ENCODE measurements around the gene EPC2. TPM values are rescaled to one million over a fixed set of nuclear protein-coding genes. Genes with fewer than 3 reads are reported as not detected.

The EPC2 gene
- total RNA-seq, 1 experiment from 2014 or later: 32.4 TPM

- BruUV-seq (replicated peaks): no TSS peak
- no peaks in the 10 kb centered on the region for H3K9me3 ChIP-seq (ENCODE audit: low read depth, low read length, poor library complexity, severe bottlenecking)
- H3K4me3 ChIP-seq (ENCODE audit: low read depth, low read length, poor library complexity, severe bottlenecking): no peak overlapping the region
- no peaks in the 10 kb centered on the region for H3K4me1 ChIP-seq (ENCODE audit: insufficient read depth, low read length, poor library complexity, severe bottlenecking)
- no peak for TF ChIP-seq EZH2 (IDR thresholded peaks at IDR 0.05; ENCODE audit: borderline replicate concordance, low read depth, low read length, poor library complexity, severe bottlenecking)
- no peak for TF ChIP-seq CTCF (conservative IDR thresholded peaks at IDR 0.05; ENCODE audit: low read depth, low read length)
- DNase-seq (ENCODE audit: low spot score): no peak
- H3K27ac ChIP-seq (ENCODE audit: low read depth, low read length, poor library complexity, severe bottlenecking): no peak overlapping the region
- H3K36me3 ChIP-seq (ENCODE audit: insufficient read depth, low read length, poor library complexity, severe bottlenecking): no peaks in the 10 kb centered on the region
- ChIA-PET POLR2A (ENCODE audit: low non-redundant PET) (no interaction called here), CTCF (no interaction called here)
- intact Hi-C loops (cut with micrococcal nuclease; ENCODE audit: unreplicated experiment): no loop called here
- H3K27me3 ChIP-seq (replicated peaks; ENCODE audit: insufficient read depth, low read depth, low read length, poor library complexity): no peaks in the 10 kb centered on the region
Measured at GRCh38 chr2:148746973-148747372, 102.4 kb downstream of the EPC2 start.

- intact Hi-C loops (cut with micrococcal nuclease; ENCODE audit: unreplicated experiment): no loop called here
- no peaks in the 10 kb centered on the region for H3K27me3 ChIP-seq (replicated peaks; ENCODE audit: insufficient read depth, low read depth, low read length, poor library complexity)
- no peaks in the 10 kb centered on the region for H3K36me3 ChIP-seq (ENCODE audit: insufficient read depth, low read length, poor library complexity, severe bottlenecking)
- H3K4me1 ChIP-seq (ENCODE audit: insufficient read depth, low read length, poor library complexity, severe bottlenecking): no peaks in the 10 kb centered on the region
- no peaks in the 10 kb centered on the region for H3K9me3 ChIP-seq (ENCODE audit: low read depth, low read length, poor library complexity, severe bottlenecking)
- TF ChIP-seq EZH2 (IDR thresholded peaks at IDR 0.05; ENCODE audit: borderline replicate concordance, low read depth, low read length, poor library complexity, severe bottlenecking) (no peak), CTCF (conservative IDR thresholded peaks at IDR 0.05; ENCODE audit: low read depth, low read length) (no peak)
- ChIA-PET CTCF (no interaction called here), POLR2A (ENCODE audit: low non-redundant PET) (no interaction called here)
- H3K4me3 ChIP-seq (ENCODE audit: low read depth, low read length, poor library complexity, severe bottlenecking): no peak overlapping the region
- no peak for DNase-seq (ENCODE audit: low spot score)
- BruUV-seq (replicated peaks): no TSS peak
- no peak overlapping the region for H3K27ac ChIP-seq (ENCODE audit: low read depth, low read length, poor library complexity, severe bottlenecking)
Measured at GRCh38 chr2:148751907-148752306, 107.4 kb downstream of the EPC2 start.

DNA sequence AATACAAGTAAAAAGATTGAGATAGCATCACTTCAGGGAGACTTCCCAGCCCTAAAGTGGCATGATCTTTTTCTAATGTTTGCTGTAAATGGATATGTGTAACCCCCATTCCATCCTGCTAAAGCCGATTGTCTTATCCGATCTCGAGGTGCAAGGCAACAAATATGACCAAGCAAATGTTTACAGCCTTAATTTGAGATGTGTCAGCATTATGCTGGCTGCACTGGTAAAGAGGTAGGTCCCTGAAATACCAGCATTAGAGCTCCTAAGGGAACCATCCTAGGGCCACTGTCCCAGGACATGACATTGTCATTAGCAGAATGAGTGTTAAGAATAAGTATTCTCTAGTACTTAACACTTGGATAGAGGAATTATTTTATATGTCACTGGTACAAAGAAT is 108.4 kb downstream of the EPC2 start:
- Histone ChIP-seq H3K27me3 (replicated peaks; ENCODE audit: insufficient read depth, low read depth, low read length, poor library complexity) (no peaks in the 10 kb centered on the region), H3K4me1 (ENCODE audit: insufficient read depth, low read length, poor library complexity, severe bottlenecking) (no peaks in the 10 kb centered on the region), H3K9me3 (ENCODE audit: low read depth, low read length, poor library complexity, severe bottlenecking) (no peaks in the 10 kb centered on the region), H3K36me3 (ENCODE audit: insufficient read depth, low read length, poor library complexity, severe bottlenecking) (no peaks in the 10 kb centered on the region), H3K4me3 (ENCODE audit: low read depth, low read length, poor library complexity, severe bottlenecking) (no peak overlapping the region), H3K27ac (ENCODE audit: low read depth, low read length, poor library complexity, severe bottlenecking) (no peak overlapping the region)
- intact Hi-C loops (cut with micrococcal nuclease; ENCODE audit: unreplicated experiment): no loop called here
- no peak for DNase-seq (ENCODE audit: low spot score)
- ChIA-PET POLR2A (ENCODE audit: low non-redundant PET) (no interaction called here), CTCF (no interaction called here)
- BruUV-seq (replicated peaks): no TSS peak
- TF ChIP-seq CTCF (conservative IDR thresholded peaks at IDR 0.05; ENCODE audit: low read depth, low read length): no peak
- TF ChIP-seq EZH2 (IDR thresholded peaks at IDR 0.05; ENCODE audit: borderline replicate concordance, low read depth, low read length, poor library complexity, severe bottlenecking): no peak
